IPS-20b (cell line): Measurements from ENCODE around the gene BAIAP2.

Experiments used
- H3K27ac ChIP-seq: one replicate; pipeline ENCODE4 v1.5.1; 2013; ENCODE audit warnings: low read length
- H3K27me3 ChIP-seq: 2 replicates; pipeline ENCODE4 v1.6.1; 2013; ENCODE audit warnings: mild to moderate bottlenecking, low read length, inconsistent platforms; ENCODE audit not compliant: insufficient read depth
- H3K36me3 ChIP-seq: 2 replicates; pipeline ENCODE4 v1.6.1; 2013; ENCODE audit warnings: low read depth, mild to moderate bottlenecking, inconsistent platforms, low read length, moderate library complexity; ENCODE audit not compliant: insufficient read depth
- H3K4me1 ChIP-seq: 2 replicates; pipeline ENCODE4 v1.6.1; 2013; ENCODE audit warnings: mild to moderate bottlenecking, control low read depth, inconsistent platforms, low read length, moderate library complexity; ENCODE audit not compliant: insufficient read depth
- H3K4me3 ChIP-seq: 2 replicates; pipeline ENCODE4 v1.5.1; 2013; ENCODE audit warnings: mild to moderate bottlenecking, low read length, inconsistent platforms
- H3K9ac ChIP-seq: 2 replicates; pipeline ENCODE4 v1.6.1; 2013; ENCODE audit warnings: low read depth, mild to moderate bottlenecking, inconsistent platforms, low read length, moderate library complexity
- H3K9me3 ChIP-seq: 2 replicates; pipeline ENCODE4 v1.6.1; 2013; ENCODE audit warnings: mild to moderate bottlenecking, low read depth, low read length, inconsistent platforms; ENCODE audit not compliant: insufficient read depth

BAIAP2 gene

GRCh38 chr17:81002409-81003361 is 32.3 kb upstream of the BAIAP2 start:
- Histone ChIP-seq H3K9ac (no peak overlapping the region), H3K9me3 (no peaks in the 10 kb centered on the region), H3K36me3 (0 out of 2 replicates have a peak, but pooled peaks cover 8% of the 10 kb centered on the region), H3K4me1 (no peaks in the 10 kb centered on the region), H3K27me3 (peaks cover 45% of the 10 kb centered on the region), H3K27ac (no peak overlapping the region), H3K4me3 (no peak overlapping the region)

GRCh38 chr17:81003711-81004475 is 31.1 kb upstream of the BAIAP2 start:
- Histone ChIP-seq H3K27ac (no peak overlapping the region), H3K4me3 (peak overlapping the region; percentile 45; the same call in 1 of the 2 replicates)

GRCh38 chr17:81006891-81007290 is 28.1 kb upstream of the BAIAP2 start:
- Histone ChIP-seq H3K9ac (no peak overlapping the region), H3K27ac (no peak overlapping the region), H3K36me3 (no peaks in the 10 kb centered on the region), H3K4me3 (no peak overlapping the region), H3K9me3 (peaks cover 11% of the 10 kb centered on the region), H3K4me1 (no peaks in the 10 kb centered on the region), H3K27me3 (peaks cover 45% of the 10 kb centered on the region)

More at GRCh38 chr17:81003711-81004475, 31.1 kb upstream of the BAIAP2 start:
- Histone ChIP-seq H3K9ac (no peak overlapping the region), H3K9me3 (no peaks in the 10 kb centered on the region), H3K4me1 (no peaks in the 10 kb centered on the region), H3K27me3 (peaks cover 45% of the 10 kb centered on the region), H3K36me3 (0 out of 2 replicates have a peak, but pooled peaks cover 1% of the 10 kb centered on the region)

- no peak overlapping the region for H3K9ac ChIP-seq
- no peak overlapping the region for H3K4me3 ChIP-seq
- no peaks in the 10 kb centered on the region for H3K4me1 ChIP-seq
- no peak overlapping the region for H3K27ac ChIP-seq
- H3K27me3 ChIP-seq, result peaks cover 33% of the 10 kb centered on the region
- no peaks in the 10 kb centered on the region for H3K36me3 ChIP-seq
- H3K9me3 ChIP-seq, result peaks cover 13% of the 10 kb centered on the region
Observed at GRCh38 chr17:81008140-81008539, 26.8 kb upstream of the BAIAP2 start.

- no peaks in the 10 kb centered on the region for H3K36me3 ChIP-seq
- no peak overlapping the region for H3K9ac ChIP-seq
- no peak overlapping the region for H3K27ac ChIP-seq
- H3K4me3 ChIP-seq, result no peak overlapping the region
- H3K4me1 ChIP-seq, result no peaks in the 10 kb centered on the region
- H3K9me3 ChIP-seq, result peaks cover 13% of the 10 kb centered on the region
- H3K27me3 ChIP-seq, result peaks cover 25% of the 10 kb centered on the region
Observed at GRCh38 chr17:81009136-81009535, 25.8 kb upstream of the BAIAP2 start.

GRCh38 chr17:81010935-81011334 is 24.0 kb upstream of the BAIAP2 start:
- H3K27ac ChIP-seq, result no peak overlapping the region
- H3K4me1 ChIP-seq, result no peaks in the 10 kb centered on the region
- no peaks in the 10 kb centered on the region for H3K36me3 ChIP-seq
- no peak overlapping the region for H3K9ac ChIP-seq
- H3K4me3 ChIP-seq, result no peak overlapping the region
- H3K9me3 ChIP-seq, result peaks cover 13% of the 10 kb centered on the region
- H3K27me3 ChIP-seq, result peaks cover 12% of the 10 kb centered on the region

- Histone ChIP-seq H3K27me3 (peaks cover 2% of the 10 kb centered on the region), H3K9me3 (peaks cover 13% of the 10 kb centered on the region), H3K4me3 (no peak overlapping the region), H3K4me1 (no peaks in the 10 kb centered on the region), H3K36me3 (no peaks in the 10 kb centered on the region), H3K27ac (no peak overlapping the region), H3K9ac (no peak overlapping the region)
Observed at GRCh38 chr17:81011951-81012350, 23.0 kb upstream of the BAIAP2 start.

- H3K9me3 ChIP-seq, result peaks cover 13% of the 10 kb centered on the region
- H3K4me3 ChIP-seq, result no peak overlapping the region
- no peaks in the 10 kb centered on the region for H3K36me3 ChIP-seq
- H3K27ac ChIP-seq, result no peak overlapping the region
- no peaks in the 10 kb centered on the region for H3K4me1 ChIP-seq
- no peaks in the 10 kb centered on the region for H3K27me3 ChIP-seq
- no peak overlapping the region for H3K9ac ChIP-seq
Observed at GRCh38 chr17:81012574-81013447, 22.1 kb upstream of the BAIAP2 start.

- no peaks in the 10 kb centered on the region for H3K36me3 ChIP-seq
- peaks cover 13% of the 10 kb centered on the region for H3K9me3 ChIP-seq
- no peak overlapping the region for H3K4me3 ChIP-seq
- no peaks in the 10 kb centered on the region; the same call in 1 of the 2 replicates for H3K4me1 ChIP-seq
- no peaks in the 10 kb centered on the region for H3K27me3 ChIP-seq
- no peak overlapping the region for H3K27ac ChIP-seq
- no peak overlapping the region for H3K9ac ChIP-seq
Observed at GRCh38 chr17:81013642-81014041, 21.3 kb upstream of the BAIAP2 start.

- H3K27ac ChIP-seq, result no peak overlapping the region
- H3K36me3 ChIP-seq, result no peaks in the 10 kb centered on the region
- H3K27me3 ChIP-seq, result no peaks in the 10 kb centered on the region
- no peak overlapping the region for H3K9ac ChIP-seq
- H3K4me3 ChIP-seq, result no peak overlapping the region
- no peaks in the 10 kb centered on the region; the same call in 1 of the 2 replicates for H3K4me1 ChIP-seq
- peaks cover 13% of the 10 kb centered on the region for H3K9me3 ChIP-seq
Observed at GRCh38 chr17:81015136-81015535, 19.8 kb upstream of the BAIAP2 start.

- Histone ChIP-seq H3K27me3 (no peaks in the 10 kb centered on the region), H3K9ac (no peak overlapping the region), H3K36me3 (no peaks in the 10 kb centered on the region), H3K4me3 (no peak overlapping the region), H3K9me3 (peaks cover 6% of the 10 kb centered on the region; the same call in 1 of the 2 replicates), H3K4me1 (no peaks in the 10 kb centered on the region; the same call in 1 of the 2 replicates), H3K27ac (no peak overlapping the region)
Observed at GRCh38 chr17:81016575-81016974, 18.4 kb upstream of the BAIAP2 start.
